Kidney epithelial cell (primary cell): Measurements from ENCODE around the gene RUSF1. TPM values are rescaled to one million over a fixed set of nuclear protein-coding genes. Genes with fewer than 3 reads are reported as not detected.

ENCODE experiments used
- DNase-seq: peaks from one replicate; pipeline ENCODE4 v3.0.0-alpha.2; 2010; ENCODE audit warnings: low read depth
- H3K27me3 ChIP-seq: 2 replicates; pipeline ENCODE4 v1.6.0; 2011; ENCODE audit warnings: low read length; ENCODE audit not compliant: control insufficient read depth, insufficient read depth
- H3K36me3 ChIP-seq: 2 replicates; pipeline ENCODE4 v1.5.1; 2011; ENCODE audit warnings: low read length; ENCODE audit not compliant: control insufficient read depth, insufficient read depth
- H3K4me3 ChIP-seq: 2 replicates; pipeline ENCODE4 v1.5.1; 2011; ENCODE audit warnings: low read depth, mild to moderate bottlenecking, control low read depth, low read length
- CTCF ChIP-seq: IDR thresholded peaks from 2 replicates; pipeline ENCODE4 v1.5.1; 2011; ENCODE audit warnings: mild to moderate bottlenecking, moderate library complexity, low read length, control low read depth, inconsistent platforms; ENCODE audit not compliant: insufficient read depth, poor library complexity, severe bottlenecking
- total RNA-seq: library from RNA; depleted of rRNA; stranded (reverse); fragments of >200 nt; gene quantifications from 2 replicates; pipeline ENCODE4 v1.2.3, GENCODE V29; 2015

The RUSF1 gene
- total RNA-seq, 1 donor from 2014 or later, result 54.0 TPM

- no peak for DNase-seq
- H3K36me3 ChIP-seq, result no peaks in the 10 kb centered on the region
- no peak for TF ChIP-seq CTCF
These were observed 40.9 kb downstream of the RUSF1 start for GRCh38 chr16:31467151-31467773.

GRCh38 chr16:31466381-31466841, 41.8 kb downstream of the RUSF1 start:
- no peak for DNase-seq
- Histone ChIP-seq H3K4me3 (no peak overlapping the region), H3K36me3 (no peaks in the 10 kb centered on the region), H3K27me3 (no peaks in the 10 kb centered on the region)
- no peak for TF ChIP-seq CTCF

More at GRCh38 chr16:31467151-31467773, 40.9 kb downstream of the RUSF1 start:
- H3K4me3 ChIP-seq, result no peak overlapping the region
- no peaks in the 10 kb centered on the region for H3K27me3 ChIP-seq

GRCh38 chr16:31465788-31466370, 42.3 kb downstream of the RUSF1 start:
- H3K36me3 ChIP-seq, result no peaks in the 10 kb centered on the region
- H3K4me3 ChIP-seq, result no peak overlapping the region
- DNase-seq, result no peak
- no peaks in the 10 kb centered on the region for H3K27me3 ChIP-seq
- no peak for TF ChIP-seq CTCF

- no peak for TF ChIP-seq CTCF
These were observed 43.4 kb downstream of the RUSF1 start for GRCh38 chr16:31464781-31465260.

GRCh38 chr16:31464348-31464769, 43.8 kb downstream of the RUSF1 start:
- H3K27me3 ChIP-seq, result no peaks in the 10 kb centered on the region
- DNase-seq, result no peak
- no peak for TF ChIP-seq CTCF
- H3K4me3 ChIP-seq, result no peak overlapping the region
- no peaks in the 10 kb centered on the region for H3K36me3 ChIP-seq

More at GRCh38 chr16:31464781-31465260, 43.4 kb downstream of the RUSF1 start:
- DNase-seq, result no peak
- Histone ChIP-seq H3K4me3 (no peak overlapping the region), H3K36me3 (no peaks in the 10 kb centered on the region), H3K27me3 (no peaks in the 10 kb centered on the region)
